ENCODE measurements around the gene LARP4B.

LARP4B gene

GRCh38 chr10:923844-924523 lies 7.5 kb downstream of the LARP4B start:
- DNase-seq = no peak
- H3K4me3 Mint-ChIP-seq = no peak overlapping the region
- CTCF ChIA-PET = no interaction called here
- H3K4me1 Mint-ChIP-seq = peaks cover 40% of the 10 kb centered on the region
- no peaks in the 10 kb centered on the region for H3K9me3 Mint-ChIP-seq
- no peaks in the 10 kb centered on the region for H3K27me3 Mint-ChIP-seq
- peak overlapping the region; percentile 55 for H3K27ac Mint-ChIP-seq
- H3K36me3 Mint-ChIP-seq = peaks cover 29% of the 10 kb centered on the region

- peak overlapping the region; percentile 24 for H3K27ac Mint-ChIP-seq
- peaks cover 31% of the 10 kb centered on the region for H3K36me3 Mint-ChIP-seq
- peaks cover 24% of the 10 kb centered on the region for H3K4me1 Mint-ChIP-seq
- H3K27me3 Mint-ChIP-seq = no peaks in the 10 kb centered on the region
- CTCF ChIA-PET = no interaction called here
- no peak for DNase-seq
- H3K4me3 Mint-ChIP-seq = no peak overlapping the region
- no peaks in the 10 kb centered on the region for H3K9me3 Mint-ChIP-seq
Observed at GRCh38 chr10:921471-922414, 9.8 kb downstream of the LARP4B start.

- DNase-seq = no peak
- no peak overlapping the region for H3K27ac Mint-ChIP-seq
- no peaks in the 10 kb centered on the region for H3K9me3 Mint-ChIP-seq
- peaks cover 18% of the 10 kb centered on the region for H3K4me1 Mint-ChIP-seq
- CTCF ChIA-PET = no interaction called here
- H3K27me3 Mint-ChIP-seq = no peaks in the 10 kb centered on the region
- H3K36me3 Mint-ChIP-seq = peaks cover 26% of the 10 kb centered on the region
- H3K4me3 Mint-ChIP-seq = no peak overlapping the region
Observed at GRCh38 chr10:920450-920849, 11.1 kb downstream of the LARP4B start.

GRCh38 chr10:919481-919880 lies 12.0 kb downstream of the LARP4B start:
- Mint-ChIP-seq H3K4me3 (no peak overlapping the region), H3K27ac (no peak overlapping the region), H3K4me1 (peaks cover 15% of the 10 kb centered on the region), H3K9me3 (no peaks in the 10 kb centered on the region), H3K36me3 (peaks cover 22% of the 10 kb centered on the region), H3K27me3 (no peaks in the 10 kb centered on the region)
- CTCF ChIA-PET = no interaction called here
- no peak for DNase-seq

GRCh38 chr10:917999-918398 lies 13.5 kb downstream of the LARP4B start:
- no peak for DNase-seq
- Mint-ChIP-seq H3K27ac (no peak overlapping the region), H3K36me3 (peaks cover 16% of the 10 kb centered on the region), H3K27me3 (no peaks in the 10 kb centered on the region), H3K4me1 (peaks cover 9% of the 10 kb centered on the region), H3K9me3 (no peaks in the 10 kb centered on the region), H3K4me3 (no peak overlapping the region)
- CTCF ChIA-PET = no interaction called here

GRCh38 chr10:917416-917720 lies 14.1 kb downstream of the LARP4B start:
- H3K27ac Mint-ChIP-seq = no peak overlapping the region

GRCh38 chr10:916716-917415 lies 14.6 kb downstream of the LARP4B start:
- peaks cover 14% of the 10 kb centered on the region for H3K36me3 Mint-ChIP-seq
- no peaks in the 10 kb centered on the region for H3K9me3 Mint-ChIP-seq
- no peaks in the 10 kb centered on the region for H3K27me3 Mint-ChIP-seq
- H3K27ac Mint-ChIP-seq = no peak overlapping the region
- DNase-seq = no peak
- CTCF ChIA-PET = interaction anchor here (0.8 kb wide), 1 partner anchor 12 kb away, joined by 3 read pairs; no protein-coding TSS in a partner anchor
- peaks cover 5% of the 10 kb centered on the region for H3K4me1 Mint-ChIP-seq
- H3K4me3 Mint-ChIP-seq = no peak overlapping the region

More at GRCh38 chr10:917416-917720, 14.1 kb downstream of the LARP4B start:
- H3K36me3 Mint-ChIP-seq = peaks cover 17% of the 10 kb centered on the region
- H3K4me1 Mint-ChIP-seq = peaks cover 9% of the 10 kb centered on the region
- no peaks in the 10 kb centered on the region for H3K27me3 Mint-ChIP-seq
- no peak for DNase-seq
- CTCF ChIA-PET = interaction anchor here (0.8 kb wide), 1 partner anchor 12 kb away, joined by 3 read pairs; no protein-coding TSS in a partner anchor
- H3K4me3 Mint-ChIP-seq = no peak overlapping the region
- H3K9me3 Mint-ChIP-seq = no peaks in the 10 kb centered on the region

GRCh38 chr10:909831-910230 lies 21.7 kb downstream of the LARP4B start:
- Mint-ChIP-seq H3K4me3 (no peak overlapping the region), H3K4me1 (peaks cover 2% of the 10 kb centered on the region), H3K36me3 (peaks cover 28% of the 10 kb centered on the region), H3K27me3 (no peaks in the 10 kb centered on the region), H3K27ac (no peak overlapping the region), H3K9me3 (no peaks in the 10 kb centered on the region)
- CTCF ChIA-PET = interaction anchor here (0.6 kb wide), 1 partner anchor 108 kb away, joined by 3 read pairs; no protein-coding TSS in a partner anchor
- DNase-seq = no peak

- H3K4me3 Mint-ChIP-seq = no peak overlapping the region
- peaks cover 6% of the 10 kb centered on the region for H3K4me1 Mint-ChIP-seq
- H3K27me3 Mint-ChIP-seq = no peaks in the 10 kb centered on the region
- no peak overlapping the region for H3K27ac Mint-ChIP-seq
- peaks cover 33% of the 10 kb centered on the region for H3K36me3 Mint-ChIP-seq
- H3K9me3 Mint-ChIP-seq = no peaks in the 10 kb centered on the region
- DNase-seq = no peak
- CTCF ChIA-PET = no interaction called here
Observed at GRCh38 chr10:905972-906371, 25.5 kb downstream of the LARP4B start.

GRCh38 chr10:905503-905902 lies 26.0 kb downstream of the LARP4B start:
- no peaks in the 10 kb centered on the region for H3K27me3 Mint-ChIP-seq
- no peak overlapping the region for H3K4me3 Mint-ChIP-seq
- peaks cover 6% of the 10 kb centered on the region for H3K4me1 Mint-ChIP-seq
- no peak overlapping the region for H3K27ac Mint-ChIP-seq
- no peaks in the 10 kb centered on the region for H3K9me3 Mint-ChIP-seq
- CTCF ChIA-PET = no interaction called here
- H3K36me3 Mint-ChIP-seq = peaks cover 33% of the 10 kb centered on the region
- DNase-seq = no peak

GRCh38 chr10:904403-904802 lies 27.1 kb downstream of the LARP4B start:
- Mint-ChIP-seq H3K36me3 (peaks cover 30% of the 10 kb centered on the region), H3K4me1 (peaks cover 6% of the 10 kb centered on the region), H3K9me3 (no peaks in the 10 kb centered on the region), H3K27me3 (no peaks in the 10 kb centered on the region), H3K4me3 (no peak overlapping the region), H3K27ac (no peak overlapping the region)
- CTCF ChIA-PET = no interaction called here
- DNase-seq = no peak

GRCh38 chr10:898141-898540 lies 33.4 kb downstream of the LARP4B start:
- Mint-ChIP-seq H3K4me3 (no peak overlapping the region), H3K27ac (no peak overlapping the region), H3K27me3 (no peaks in the 10 kb centered on the region), H3K9me3 (no peaks in the 10 kb centered on the region), H3K4me1 (peaks cover 3% of the 10 kb centered on the region), H3K36me3 (peaks cover 15% of the 10 kb centered on the region)
- DNase-seq = no peak
- CTCF ChIA-PET = no interaction called here

- Mint-ChIP-seq H3K4me3 (no peak overlapping the region), H3K9me3 (no peaks in the 10 kb centered on the region), H3K4me1 (peaks cover 3% of the 10 kb centered on the region), H3K36me3 (peaks cover 11% of the 10 kb centered on the region), H3K27ac (no peak overlapping the region), H3K27me3 (no peaks in the 10 kb centered on the region)
- CTCF ChIA-PET = no interaction called here
- DNase-seq = no peak
Observed at GRCh38 chr10:896982-897381, 34.5 kb downstream of the LARP4B start.

GRCh38 chr10:895324-895723 lies 36.2 kb downstream of the LARP4B start:
- no peaks in the 10 kb centered on the region for H3K9me3 Mint-ChIP-seq
- CTCF ChIA-PET = interaction anchor here (0.9 kb wide), 1 partner anchor 9 kb away, joined by 3 read pairs; no protein-coding TSS in a partner anchor
- no peak overlapping the region for H3K27ac Mint-ChIP-seq
- no peaks in the 10 kb centered on the region for H3K27me3 Mint-ChIP-seq
- H3K36me3 Mint-ChIP-seq = peaks cover 7% of the 10 kb centered on the region
- H3K4me1 Mint-ChIP-seq = peaks cover 3% of the 10 kb centered on the region
- no peak overlapping the region for H3K4me3 Mint-ChIP-seq
- no peak for DNase-seq

Data from activated naive CD4-positive, alpha-beta T cell treated with anti-CD3 and anti-CD28 coated beads, Interleukin-2, amount 10 ng/mL, durations not matched to agents 7 days and 5 days (primary cell).